ENCODE results near the gene PIK3C3.

PIK3C3 gene

DNA sequence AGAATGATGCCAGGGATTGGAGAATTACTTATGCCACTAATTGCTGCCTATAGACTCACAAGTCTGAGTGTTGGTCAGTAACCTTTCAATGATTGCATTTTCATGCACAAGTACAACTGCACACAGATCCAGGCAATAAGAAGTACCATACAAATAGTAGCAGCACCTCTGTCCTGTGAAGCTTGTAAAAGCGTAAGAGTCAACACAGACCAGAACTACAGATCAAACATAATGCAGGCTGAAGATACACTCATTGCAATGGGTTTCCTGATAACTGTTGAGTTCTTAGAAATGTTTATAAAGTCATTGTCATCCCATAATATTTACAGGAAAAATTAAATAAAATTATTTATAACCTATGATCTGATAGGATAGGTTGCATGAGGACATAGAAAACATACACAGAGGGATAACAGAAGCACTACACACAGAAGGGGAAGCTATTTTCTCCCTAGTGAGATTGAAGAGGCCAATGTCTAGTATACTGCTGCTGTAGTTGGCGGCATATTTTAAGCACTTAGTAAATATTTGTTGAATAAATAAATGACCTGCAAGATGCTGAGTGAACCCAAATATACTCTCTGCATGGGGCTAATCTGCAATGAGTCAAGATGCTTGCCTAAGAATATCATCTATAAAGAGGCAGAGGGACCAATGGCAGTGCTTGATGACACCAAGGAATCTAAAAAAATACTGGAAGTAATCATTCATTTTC is 5.7 kb upstream of the PIK3C3 start:
- H3K9me3 ChIP-seq (ENCODE audit: severe bottlenecking) = no peaks in the 10 kb centered on the region
- TF ChIP-seq, protein P1, sequence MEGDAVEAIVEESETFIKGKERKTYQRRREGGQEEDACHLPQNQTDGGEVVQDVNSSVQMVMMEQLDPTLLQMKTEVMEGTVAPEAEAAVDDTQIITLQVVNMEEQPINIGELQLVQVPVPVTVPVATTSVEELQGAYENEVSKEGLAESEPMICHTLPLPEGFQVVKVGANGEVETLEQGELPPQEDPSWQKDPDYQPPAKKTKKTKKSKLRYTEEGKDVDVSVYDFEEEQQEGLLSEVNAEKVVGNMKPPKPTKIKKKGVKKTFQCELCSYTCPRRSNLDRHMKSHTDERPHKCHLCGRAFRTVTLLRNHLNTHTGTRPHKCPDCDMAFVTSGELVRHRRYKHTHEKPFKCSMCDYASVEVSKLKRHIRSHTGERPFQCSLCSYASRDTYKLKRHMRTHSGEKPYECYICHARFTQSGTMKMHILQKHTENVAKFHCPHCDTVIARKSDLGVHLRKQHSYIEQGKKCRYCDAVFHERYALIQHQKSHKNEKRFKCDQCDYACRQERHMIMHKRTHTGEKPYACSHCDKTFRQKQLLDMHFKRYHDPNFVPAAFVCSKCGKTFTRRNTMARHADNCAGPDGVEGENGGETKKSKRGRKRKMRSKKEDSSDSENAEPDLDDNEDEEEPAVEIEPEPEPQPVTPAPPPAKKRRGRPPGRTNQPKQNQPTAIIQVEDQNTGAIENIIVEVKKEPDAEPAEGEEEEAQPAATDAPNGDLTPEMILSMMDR (IDR thresholded peaks at IDR 0.05; ENCODE audit: poor library complexity, severe bottlenecking) = no peak
- H3K27ac ChIP-seq (ENCODE audit: poor library complexity, severe bottlenecking) = no peak overlapping the region
- H3K27me3 ChIP-seq (ENCODE audit: insufficient read depth, poor library complexity, severe bottlenecking) = no peaks in the 10 kb centered on the region
- ATAC-seq (ENCODE audit: low read depth) (no peak), DNase-seq (ENCODE audit: low spot score) (no peak)
- H3K4me3 ChIP-seq (ENCODE audit: severe bottlenecking) = no peak overlapping the region
- H3K36me3 ChIP-seq (ENCODE audit: low read depth) = no peaks in the 10 kb centered on the region
- no peaks in the 10 kb centered on the region for H3K4me1 ChIP-seq (ENCODE audit: insufficient read depth, poor library complexity, severe bottlenecking)

DNA sequence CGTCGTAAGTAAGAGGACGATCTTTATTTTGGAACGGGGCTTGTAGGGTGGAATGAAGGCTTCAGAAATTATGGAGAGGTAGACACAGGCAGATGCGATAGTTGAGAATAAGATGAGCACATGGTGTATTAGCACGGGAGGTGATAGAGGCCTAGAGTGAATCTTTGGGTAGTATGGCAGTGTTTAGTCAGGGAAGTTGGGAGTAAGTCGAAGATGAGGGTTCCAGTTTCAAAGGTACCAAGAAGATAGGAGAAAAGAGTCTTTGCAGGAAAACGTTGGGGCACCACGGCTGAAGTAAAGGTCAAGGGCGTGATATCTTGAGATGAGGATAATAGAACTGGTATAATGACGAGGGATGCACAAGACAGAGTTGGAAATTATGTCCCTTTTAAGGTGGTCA is 654 bp downstream of the PIK3C3 start:
- peaks cover 3% of the 10 kb centered on the region for H3K4me1 ChIP-seq (ENCODE audit: insufficient read depth, poor library complexity, severe bottlenecking)
- H3K27ac ChIP-seq (ENCODE audit: poor library complexity, severe bottlenecking) = no peak overlapping the region
- H3K4me3 ChIP-seq (ENCODE audit: severe bottlenecking) = peak overlapping the region; percentile 68
- no peak for DNase-seq (ENCODE audit: low spot score)
- no peaks in the 10 kb centered on the region for H3K9me3 ChIP-seq (ENCODE audit: severe bottlenecking)
- peak; percentile 41 for ATAC-seq (ENCODE audit: low read depth)
- no peaks in the 10 kb centered on the region for H3K27me3 ChIP-seq (ENCODE audit: insufficient read depth, poor library complexity, severe bottlenecking)
- H3K36me3 ChIP-seq (ENCODE audit: low read depth) = peaks cover 39% of the 10 kb centered on the region
- TF ChIP-seq, protein P1 (IDR thresholded peaks at IDR 0.05; ENCODE audit: poor library complexity, severe bottlenecking) = no peak

DNA sequence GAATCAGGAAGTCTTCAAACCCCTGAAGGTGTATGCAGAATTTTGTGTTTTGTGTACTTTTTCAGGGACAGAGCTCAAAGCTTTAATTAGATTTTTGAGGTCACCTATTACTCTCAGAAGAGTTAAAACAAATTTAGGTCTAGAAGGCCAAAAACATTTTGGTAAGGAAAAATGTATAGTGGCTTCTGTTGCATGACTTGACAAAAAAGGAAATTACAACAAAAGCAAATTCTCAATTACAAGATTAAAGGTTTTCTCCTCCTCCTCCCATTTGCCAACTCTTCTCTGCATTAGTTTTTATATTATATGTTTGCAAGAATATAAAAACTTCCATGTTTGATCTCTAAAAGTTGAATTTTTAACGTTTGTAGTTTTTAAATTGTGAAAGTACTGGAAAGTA is 4.0 kb downstream of the PIK3C3 start:
- Histone ChIP-seq H3K4me3 (ENCODE audit: severe bottlenecking) (no peak overlapping the region), H3K36me3 (ENCODE audit: low read depth) (peaks cover 73% of the 10 kb centered on the region), H3K27ac (ENCODE audit: poor library complexity, severe bottlenecking) (no peak overlapping the region), H3K9me3 (ENCODE audit: severe bottlenecking) (no peaks in the 10 kb centered on the region), H3K4me1 (ENCODE audit: insufficient read depth, poor library complexity, severe bottlenecking) (peaks cover 6% of the 10 kb centered on the region), H3K27me3 (ENCODE audit: insufficient read depth, poor library complexity, severe bottlenecking) (no peaks in the 10 kb centered on the region)
- no peak for ATAC-seq (ENCODE audit: low read depth)
- TF ChIP-seq, protein P1 (IDR thresholded peaks at IDR 0.05; ENCODE audit: poor library complexity, severe bottlenecking) = no peak
- DNase-seq (ENCODE audit: low spot score) = no peak

DNA sequence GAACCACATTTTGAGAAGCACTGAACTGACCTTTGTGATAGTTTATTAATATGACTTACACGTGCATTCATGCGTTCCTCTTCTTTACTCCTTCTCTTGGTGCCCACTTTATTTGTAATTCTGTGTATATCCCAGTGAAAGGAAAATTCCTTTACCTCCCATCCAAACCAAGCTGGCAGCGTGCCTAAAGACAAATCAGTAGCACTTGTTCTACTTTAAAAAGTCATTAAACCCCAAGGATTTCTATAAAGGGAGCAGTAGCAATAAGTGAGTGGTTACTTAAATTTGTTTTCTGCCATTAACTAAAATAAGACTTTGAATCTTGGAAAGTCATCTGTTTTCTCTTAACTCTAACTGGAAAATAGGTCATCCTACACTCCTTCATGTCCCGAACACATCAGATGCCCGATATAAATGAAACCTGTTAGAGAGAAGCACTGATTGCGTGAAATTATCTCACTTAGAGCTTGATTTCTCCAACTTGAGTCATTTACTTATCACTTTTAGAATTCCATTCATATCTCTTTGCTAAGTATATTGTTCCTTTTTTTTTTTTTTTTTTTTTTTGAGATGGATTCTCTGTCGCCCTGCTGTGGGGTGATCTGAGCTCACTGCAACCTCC is 10.7 kb downstream of the PIK3C3 start:
- H3K36me3 ChIP-seq (ENCODE audit: low read depth) = peaks cover 84% of the 10 kb centered on the region
- DNase-seq (ENCODE audit: low spot score) (no peak), ATAC-seq (ENCODE audit: low read depth) (no peak)
- no peak overlapping the region for H3K4me3 ChIP-seq (ENCODE audit: severe bottlenecking)
- no peak overlapping the region for H3K27ac ChIP-seq (ENCODE audit: poor library complexity, severe bottlenecking)
- no peaks in the 10 kb centered on the region for H3K9me3 ChIP-seq (ENCODE audit: severe bottlenecking)
- no peaks in the 10 kb centered on the region for H3K27me3 ChIP-seq (ENCODE audit: insufficient read depth, poor library complexity, severe bottlenecking)
- peaks cover 3% of the 10 kb centered on the region for H3K4me1 ChIP-seq (ENCODE audit: insufficient read depth, poor library complexity, severe bottlenecking)
- TF ChIP-seq, protein P1 (IDR thresholded peaks at IDR 0.05; ENCODE audit: poor library complexity, severe bottlenecking) = no peak

DNA sequence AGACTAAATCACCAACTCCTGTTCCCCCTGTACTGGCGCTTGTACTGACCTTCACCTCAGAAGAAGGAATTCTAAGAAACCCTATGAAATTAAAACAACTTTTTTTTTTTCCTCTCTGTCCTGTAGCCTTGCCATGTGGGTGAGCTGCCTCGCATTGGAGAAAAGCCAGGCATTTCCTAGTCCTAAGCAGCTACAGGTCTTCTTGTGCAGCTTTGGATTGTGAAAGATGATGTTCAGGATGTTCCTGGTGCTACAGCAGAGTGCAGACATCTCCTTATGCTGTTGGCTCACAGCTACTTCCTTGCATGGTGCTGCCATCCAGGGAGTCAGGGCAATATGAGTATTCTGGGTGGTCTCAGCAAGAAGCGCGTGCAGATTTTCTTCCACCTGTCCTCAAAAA is 11.9 kb downstream of the PIK3C3 start:
- Histone ChIP-seq H3K4me1 (ENCODE audit: insufficient read depth, poor library complexity, severe bottlenecking) (no peaks in the 10 kb centered on the region), H3K27ac (ENCODE audit: poor library complexity, severe bottlenecking) (no peak overlapping the region), H3K36me3 (ENCODE audit: low read depth) (peaks cover 84% of the 10 kb centered on the region), H3K27me3 (ENCODE audit: insufficient read depth, poor library complexity, severe bottlenecking) (no peaks in the 10 kb centered on the region), H3K4me3 (ENCODE audit: severe bottlenecking) (no peak overlapping the region), H3K9me3 (ENCODE audit: severe bottlenecking) (no peaks in the 10 kb centered on the region)
- ATAC-seq (ENCODE audit: low read depth) (no peak), DNase-seq (ENCODE audit: low spot score) (no peak)
- TF ChIP-seq, protein P1 (IDR thresholded peaks at IDR 0.05; ENCODE audit: poor library complexity, severe bottlenecking) = no peak

Measured in RWPE2 (cell line).